ACC112 (cell line): ENCODE measurements around the gene GRAMD2A.

Experiments
- H2AFZ ChIP-seq: fragments of 200-600 bp; sonication (generic); one replicate; pipeline ENCODE4 v1.6.0; 2017; ENCODE audit warnings: antibody characterized with exemption, low read length; ENCODE audit not compliant: unreplicated experiment
- H3K27ac ChIP-seq: fragments of 200-600 bp; sonication (generic); 2 replicates; pipeline ENCODE4 v1.5.1; 2014; ENCODE audit warnings: low read depth, mild to moderate bottlenecking, antibody characterized with exemption, low read length, moderate library complexity
- H3K27me3 ChIP-seq: fragments of 200-600 bp; sonication (generic); 2 replicates; pipeline ENCODE4 v1.6.1; 2014; ENCODE audit warnings: mild to moderate bottlenecking, antibody characterized with exemption, low read length, moderate library complexity, mixed read lengths; ENCODE audit not compliant: insufficient read depth
- H3K36me3 ChIP-seq: fragments of 200-600 bp; sonication (generic); 2 replicates; pipeline ENCODE4 v1.6.1; 2016; ENCODE audit warnings: mild to moderate bottlenecking, antibody characterized with exemption, low read length, moderate library complexity, mixed read lengths; ENCODE audit not compliant: insufficient read depth
- H3K4me1 ChIP-seq: fragments of 200-600 bp; sonication (generic); one replicate; pipeline ENCODE4 v1.6.1; 2016; ENCODE audit warnings: low read length, mixed read lengths; ENCODE audit not compliant: insufficient read depth, unreplicated experiment, control insufficient read depth
- H3K4me3 ChIP-seq: fragments of 200-600 bp; sonication (generic); 2 replicates; pipeline ENCODE4 v1.5.1; 2014; ENCODE audit warnings: mild to moderate bottlenecking, low read depth, low read length
- H3K79me2 ChIP-seq: fragments of 200-600 bp; sonication (generic); one replicate; pipeline ENCODE4 v1.6.0; 2016; ENCODE audit warnings: low read length; ENCODE audit not compliant: control insufficient read depth, unreplicated experiment, insufficient read depth

The GRAMD2A gene

DNA sequence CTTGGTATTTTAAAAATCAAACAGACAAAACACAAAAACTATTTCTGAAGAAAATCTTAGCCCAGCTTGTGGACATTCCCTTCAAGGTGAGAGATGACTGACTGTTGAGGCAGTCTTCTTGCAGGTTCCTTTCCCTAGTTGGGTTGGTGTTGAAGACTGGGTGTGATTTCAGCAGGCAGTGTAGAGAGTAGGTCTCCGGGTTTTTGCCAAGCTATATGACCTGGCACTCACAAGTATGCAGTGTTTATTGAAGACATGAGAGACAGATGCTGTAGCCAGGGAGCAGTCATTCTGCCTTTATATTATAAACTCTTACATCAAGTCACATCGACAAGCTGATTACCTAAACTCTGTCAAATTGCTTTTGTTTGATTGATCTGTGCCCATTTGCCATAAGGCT, 61.9 kb downstream of the GRAMD2A start:
- no peak overlapping the region for H3K4me3 ChIP-seq
- H3K79me2 ChIP-seq: no peaks in the 10 kb centered on the region
- H3K4me1 ChIP-seq: no peaks in the 10 kb centered on the region
- H3K27me3 ChIP-seq: no peaks in the 10 kb centered on the region
- H3K27ac ChIP-seq: no peak overlapping the region
- no peaks in the 10 kb centered on the region for H3K36me3 ChIP-seq
- no peak overlapping the region for H2AFZ ChIP-seq

DNA sequence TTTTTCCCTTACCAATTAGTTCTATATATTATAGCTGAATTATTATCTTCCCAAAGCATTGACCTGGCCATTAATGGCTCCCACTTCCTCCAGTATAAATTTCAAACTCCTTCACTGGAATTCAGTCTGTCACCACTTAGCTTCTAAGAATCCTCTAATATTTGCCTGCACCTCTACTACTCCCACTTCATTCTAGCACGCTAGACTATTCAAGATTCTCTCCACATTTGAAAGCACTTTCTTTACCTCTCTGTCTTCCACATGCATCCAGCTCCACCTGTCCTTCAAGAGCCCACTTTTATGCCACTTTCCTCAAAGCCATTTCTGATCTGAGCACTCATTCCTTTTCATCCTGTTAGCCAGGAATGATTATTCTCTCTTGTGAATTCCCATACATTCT, 64.4 kb downstream of the GRAMD2A start:
- H3K27me3 ChIP-seq: no peaks in the 10 kb centered on the region
- no peak overlapping the region for H2AFZ ChIP-seq
- H3K79me2 ChIP-seq: no peaks in the 10 kb centered on the region
- no peak overlapping the region for H3K4me3 ChIP-seq
- no peaks in the 10 kb centered on the region for H3K4me1 ChIP-seq
- H3K27ac ChIP-seq: no peak overlapping the region
- no peaks in the 10 kb centered on the region for H3K36me3 ChIP-seq

DNA sequence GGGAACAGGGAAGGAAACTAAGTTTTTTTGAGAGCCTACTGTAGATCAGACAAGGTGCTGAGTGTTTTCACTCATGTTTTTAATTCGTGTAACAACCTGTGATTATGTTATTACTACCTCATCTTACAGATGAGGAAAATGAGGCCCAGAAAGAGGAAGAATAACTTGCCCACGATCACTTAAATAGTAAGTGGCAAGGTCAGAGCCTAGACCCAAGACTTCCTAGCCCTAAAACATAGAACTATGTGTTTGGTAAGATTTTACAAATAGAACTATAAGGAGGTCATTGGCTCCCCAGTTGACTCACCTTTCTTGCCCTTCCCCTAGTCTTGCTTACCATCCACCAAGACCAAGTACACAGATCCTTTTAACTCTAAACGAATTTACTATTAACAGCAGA, 65.7 kb downstream of the GRAMD2A start:
- Histone ChIP-seq H3K27me3 (no peaks in the 10 kb centered on the region), H3K4me3 (no peak overlapping the region), H2AFZ (no peak overlapping the region), H3K36me3 (no peaks in the 10 kb centered on the region), H3K79me2 (no peaks in the 10 kb centered on the region), H3K27ac (no peak overlapping the region), H3K4me1 (no peaks in the 10 kb centered on the region)

DNA sequence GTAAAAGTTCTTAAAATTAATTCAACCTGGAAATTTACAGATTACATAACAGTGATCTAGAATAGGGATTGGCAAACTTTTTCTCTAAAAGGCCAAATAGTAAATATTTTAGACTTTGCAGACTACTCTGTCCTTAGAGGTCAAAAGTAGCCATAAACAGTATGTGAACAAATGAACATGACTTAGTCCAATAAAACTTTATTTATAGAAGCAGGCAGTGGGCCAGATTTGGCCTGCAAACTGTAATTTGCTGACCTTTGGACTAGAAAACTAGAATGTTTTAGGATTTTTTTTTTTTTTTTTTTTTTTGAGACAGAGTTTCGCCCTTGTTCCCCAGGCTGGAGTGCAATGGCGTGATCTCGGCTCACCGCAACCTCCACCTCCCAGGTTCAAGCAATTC, 67.3 kb downstream of the GRAMD2A start:
- no peaks in the 10 kb centered on the region for H3K27me3 ChIP-seq
- no peaks in the 10 kb centered on the region for H3K79me2 ChIP-seq
- H3K4me1 ChIP-seq: no peaks in the 10 kb centered on the region
- H2AFZ ChIP-seq: no peak overlapping the region
- H3K36me3 ChIP-seq: no peaks in the 10 kb centered on the region
- H3K27ac ChIP-seq: no peak overlapping the region
- H3K4me3 ChIP-seq: no peak overlapping the region

DNA sequence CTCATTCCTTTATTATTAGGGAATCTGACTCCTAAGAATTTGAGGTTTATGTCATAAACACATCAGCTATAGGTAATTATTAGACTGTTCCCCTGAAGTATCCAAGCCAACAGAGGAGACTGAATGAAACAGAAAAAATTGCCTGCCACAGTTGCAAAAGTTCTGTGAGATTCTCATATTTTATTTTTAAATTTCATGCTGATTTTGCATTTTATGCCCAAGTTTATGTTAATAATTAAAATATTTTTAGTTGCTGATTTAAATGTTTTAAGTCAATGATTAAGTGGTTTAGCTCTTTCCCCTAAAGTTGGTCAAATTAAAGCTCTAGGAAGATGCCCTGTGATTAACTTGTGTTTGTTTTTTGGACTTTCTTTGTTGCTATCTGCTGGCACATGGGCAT, 69.2 kb downstream of the GRAMD2A start:
- H3K27me3 ChIP-seq: no peaks in the 10 kb centered on the region
- H3K4me1 ChIP-seq: no peaks in the 10 kb centered on the region
- H3K4me3 ChIP-seq: no peak overlapping the region
- no peaks in the 10 kb centered on the region for H3K79me2 ChIP-seq
- no peaks in the 10 kb centered on the region for H3K36me3 ChIP-seq
- no peak overlapping the region for H2AFZ ChIP-seq
- no peak overlapping the region for H3K27ac ChIP-seq

DNA sequence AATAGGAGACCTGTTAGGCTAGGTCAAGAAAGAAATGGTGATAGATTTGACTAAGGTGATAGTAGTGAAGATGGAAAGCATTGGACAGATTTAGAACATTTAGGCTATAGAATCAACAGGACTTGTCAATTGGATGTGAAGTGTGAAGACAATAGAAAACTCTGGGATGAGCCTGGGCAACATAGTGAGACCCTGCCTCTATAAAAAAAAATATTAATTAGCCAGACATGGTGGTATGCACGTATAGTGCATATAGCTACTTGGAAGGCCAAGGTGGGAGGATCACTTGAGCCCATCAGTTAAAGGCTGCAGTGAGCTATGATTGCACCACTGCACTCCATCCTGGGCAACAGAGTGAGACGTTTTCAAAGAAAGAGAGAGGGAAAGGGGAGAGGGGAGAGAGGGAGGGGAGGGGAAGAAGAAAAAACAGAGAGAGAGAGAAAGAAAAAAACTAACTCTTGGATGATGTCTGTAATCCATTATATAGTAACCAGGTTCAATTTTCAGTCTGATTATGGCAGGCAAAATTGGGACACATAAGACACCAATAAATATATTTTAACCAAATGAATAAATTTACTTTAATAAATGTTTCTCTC, 69.8 kb downstream of the GRAMD2A start:
- H3K4me3 ChIP-seq: no peak overlapping the region
- no peaks in the 10 kb centered on the region for H3K79me2 ChIP-seq
- H3K27ac ChIP-seq: no peak overlapping the region

DNA sequence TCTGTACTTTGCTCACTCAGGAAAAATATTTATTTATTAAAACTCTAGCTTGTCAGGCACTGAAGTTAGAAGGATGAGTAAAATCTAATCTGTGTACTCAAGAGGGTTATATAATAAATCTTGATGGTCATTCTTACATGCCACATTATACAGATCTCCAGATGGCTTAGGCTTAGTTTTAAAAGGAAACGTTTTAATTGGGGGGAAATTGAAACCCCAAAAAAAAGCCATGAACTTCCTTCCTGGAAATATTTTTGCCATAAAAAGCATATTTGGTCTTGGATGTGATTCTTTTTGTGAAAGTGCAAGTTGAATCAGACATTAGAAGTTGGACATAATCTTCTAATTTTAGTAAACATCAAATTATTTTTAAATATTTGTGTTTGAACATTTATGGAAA, 73.4 kb downstream of the GRAMD2A start:
- no peak overlapping the region for H3K27ac ChIP-seq
- H3K27me3 ChIP-seq: no peaks in the 10 kb centered on the region
- H3K36me3 ChIP-seq: no peaks in the 10 kb centered on the region
- no peak overlapping the region for H2AFZ ChIP-seq
- peaks cover under 1% of the 10 kb centered on the region for H3K79me2 ChIP-seq
- H3K4me3 ChIP-seq: no peak overlapping the region
- peaks cover under 1% of the 10 kb centered on the region for H3K4me1 ChIP-seq

More for the DNA sequence above, 69.8 kb downstream of the GRAMD2A start:
- Histone ChIP-seq H2AFZ (no peak overlapping the region), H3K36me3 (no peaks in the 10 kb centered on the region), H3K27me3 (no peaks in the 10 kb centered on the region), H3K4me1 (no peaks in the 10 kb centered on the region)

DNA sequence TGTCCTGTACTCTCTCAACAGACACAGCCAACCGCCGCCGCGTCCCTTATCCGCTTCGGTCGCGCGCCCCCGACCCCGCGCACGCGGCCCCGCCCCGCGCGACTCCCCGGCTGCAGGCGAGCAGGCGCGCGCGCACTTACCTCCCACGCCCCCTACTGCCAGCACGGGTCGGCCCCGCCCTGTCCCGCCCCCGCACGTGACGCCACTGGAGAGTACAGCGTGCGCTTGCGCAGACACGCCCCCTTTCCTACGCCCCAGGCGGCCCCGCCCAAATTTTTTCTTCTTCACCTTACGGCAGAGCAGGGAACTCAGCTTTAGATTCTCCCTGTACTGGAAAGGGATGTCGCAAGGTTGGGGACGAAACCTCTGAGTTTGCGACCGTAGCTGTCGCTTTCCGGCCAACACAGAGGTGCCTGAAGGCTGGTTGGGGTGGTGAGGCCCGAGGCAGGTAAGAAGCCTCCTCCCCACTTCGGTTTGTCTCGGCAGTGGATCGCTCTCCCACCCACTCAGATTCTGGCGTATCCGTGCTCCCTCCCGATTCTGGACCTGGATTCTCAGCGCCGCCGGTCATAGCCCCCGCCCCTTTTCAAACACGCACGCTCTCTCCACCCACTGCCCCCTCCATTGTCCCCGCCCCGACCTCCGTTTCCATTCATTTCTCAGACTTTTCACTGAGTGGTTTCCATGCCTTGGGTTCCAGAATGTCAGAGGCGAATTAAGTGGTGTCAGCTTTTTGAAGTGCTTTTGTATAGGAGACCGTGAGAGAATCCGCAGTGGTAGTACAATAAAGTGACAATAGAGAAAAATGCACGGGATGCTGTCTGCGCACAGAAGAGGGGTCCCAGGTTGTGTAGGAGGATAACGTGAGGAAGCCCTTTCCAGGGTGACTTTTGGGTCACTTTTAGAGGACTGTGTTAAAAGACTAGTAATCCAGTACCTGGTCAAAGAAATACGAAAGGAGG, 79.3 kb downstream of the GRAMD2A start, which contains the start of the genes MYO9A and SENP8:
MYO9A (minus strand) TSS at position 134 of the 962 bp plus-strand sequence. CDS start 71,587 bp downstream, outside the sequence.
SENP8 (plus strand) TSS at position 387 of the 962 bp plus-strand sequence. CDS start 21,221 bp downstream, outside the sequence.
- peaks cover 14% of the 10 kb centered on the region for H3K4me1 ChIP-seq
- H3K4me3 ChIP-seq: peak within 1 kb of the TSS; percentile 91
- H3K36me3 ChIP-seq: no peaks in the 10 kb centered on the region
- peaks cover 46% of the 10 kb centered on the region for H3K79me2 ChIP-seq
- peak within 1 kb of the TSS; percentile 97 for H3K27ac ChIP-seq
- no peaks in the 10 kb centered on the region for H3K27me3 ChIP-seq
- peak within 1 kb of the TSS; percentile 98 for H2AFZ ChIP-seq

DNA sequence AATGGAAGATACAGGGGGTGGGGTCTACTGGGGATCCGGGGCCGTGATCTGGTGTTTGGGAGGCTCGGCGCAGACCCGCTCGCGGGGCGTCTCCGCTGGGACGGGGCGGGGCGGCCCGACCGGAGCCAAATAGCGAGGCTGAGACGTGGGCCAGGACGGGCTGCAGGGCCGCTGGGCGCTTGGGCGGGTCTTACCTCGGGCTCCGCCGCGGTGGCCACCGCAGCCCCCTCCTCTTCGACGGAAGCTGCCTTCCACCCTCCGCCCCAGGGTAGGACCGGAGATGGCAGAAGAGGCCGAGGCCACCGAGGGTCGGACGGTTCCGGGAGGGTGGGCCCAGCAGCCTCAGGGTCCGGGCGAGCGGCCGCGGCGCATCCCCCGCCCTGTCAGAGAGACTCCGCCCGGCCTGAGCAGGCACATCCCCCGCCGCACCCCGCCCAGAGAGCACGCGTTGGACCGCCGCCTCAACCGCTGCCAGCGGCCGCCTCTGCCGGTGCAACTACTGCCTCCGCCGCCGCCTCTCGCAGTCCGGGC, 80.0 kb downstream of the GRAMD2A start:
- H3K4me1 ChIP-seq: peaks cover 14% of the 10 kb centered on the region
- peak overlapping the region; percentile 68 for H3K27ac ChIP-seq
- H3K36me3 ChIP-seq: no peaks in the 10 kb centered on the region
- H3K4me3 ChIP-seq: peak overlapping the region; percentile 91
- peak overlapping the region; percentile 67 for H2AFZ ChIP-seq
- peaks cover 51% of the 10 kb centered on the region for H3K79me2 ChIP-seq
- no peaks in the 10 kb centered on the region for H3K27me3 ChIP-seq

DNA sequence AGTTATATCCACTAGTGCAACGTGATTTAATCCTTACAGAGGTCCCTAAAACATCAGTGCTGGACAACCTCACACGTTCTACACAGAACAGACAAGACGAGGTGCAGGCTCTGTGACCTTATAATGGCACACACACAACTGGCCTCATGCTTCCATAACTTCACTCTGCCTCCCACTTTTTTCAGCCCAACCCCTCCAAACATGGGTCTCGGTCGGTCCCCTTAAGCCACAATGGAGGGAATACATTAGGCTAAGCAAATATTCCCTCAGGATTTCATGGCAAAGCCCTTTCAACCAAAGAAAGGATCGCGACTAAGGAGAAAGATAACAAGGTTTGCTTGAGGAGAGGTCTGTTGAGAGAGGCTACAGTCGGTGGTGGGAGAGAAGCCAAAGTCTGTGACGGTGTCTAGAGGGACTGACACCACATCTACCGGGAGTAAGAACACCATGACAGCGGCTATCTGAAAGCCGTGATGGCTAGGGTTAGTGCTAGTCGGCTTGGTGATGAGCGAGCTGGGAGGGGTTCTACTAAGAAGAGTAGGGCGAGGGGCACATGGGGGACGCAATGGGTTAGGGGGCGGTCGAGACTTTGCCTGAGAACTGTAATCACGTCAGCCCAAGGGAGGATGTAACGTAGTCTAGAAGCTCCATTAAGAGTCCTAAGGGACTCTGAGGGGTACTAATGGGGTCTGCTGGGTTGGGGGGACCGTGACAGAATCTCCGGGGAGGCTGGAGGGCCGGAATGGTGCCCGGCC, 80.7 kb downstream of the GRAMD2A start:
- Histone ChIP-seq H3K79me2 (peaks cover 57% of the 10 kb centered on the region), H3K4me3 (peak overlapping the region; percentile 91), H3K27ac (peak overlapping the region; percentile 68), H3K27me3 (no peaks in the 10 kb centered on the region), H2AFZ (peak overlapping the region; percentile 67), H3K4me1 (peaks cover 14% of the 10 kb centered on the region), H3K36me3 (no peaks in the 10 kb centered on the region)
